Liver (tissue), 9 donors: ENCODE results near the gene CALY. TPM values are rescaled to one million over a fixed set of nuclear protein-coding genes. Genes with fewer than 3 reads are reported as not detected.

Source experiments
- DNase-seq: peaks from one replicate; pipeline ENCODE4 v3.0.0-alpha.2; 2017; ENCODE audit warnings: low spot score
- H3K27ac ChIP-seq, 2 donors: one replicate each; pipeline ENCODE4 v1.7.0; 2013; ENCODE audit warnings: inconsistent platforms in 2 of 2, low read length in 2 of 2, control low read depth in 1 of 2, low read depth in 1 of 2, mild to moderate bottlenecking in 1 of 2
- H3K27me3 ChIP-seq, 4 donors: one replicate each; pipeline versions ENCODE4 v1.6.1 to v1.7.0; 2013; ENCODE audit warnings: low read length in 3 of 4, inconsistent platforms in 1 of 4, mild to moderate bottlenecking in 1 of 4, moderate library complexity in 1 of 4; ENCODE audit not compliant: control insufficient read depth in 4 of 4, insufficient read depth in 4 of 4
- H3K36me3 ChIP-seq, 4 donors: one replicate each; pipeline versions ENCODE4 v1.6.1 to v1.7.0; 2013; ENCODE audit warnings: low read length in 3 of 4, mild to moderate bottlenecking in 3 of 4, low read depth in 1 of 4, moderate library complexity in 1 of 4; ENCODE audit not compliant: control insufficient read depth in 4 of 4, insufficient read depth in 3 of 4
- H3K4me1 ChIP-seq, 4 donors: one replicate each; pipeline versions ENCODE4 v1.6.1 to v1.7.0; 2013; ENCODE audit warnings: low read length in 3 of 4, mild to moderate bottlenecking in 3 of 4, moderate library complexity in 1 of 4; ENCODE audit not compliant: control insufficient read depth in 4 of 4, insufficient read depth in 4 of 4
- H3K4me3 ChIP-seq, 3 donors: one replicate each; pipeline versions ENCODE4 v1.6.1 to v1.7.0; 2013; ENCODE audit warnings: low read length in 3 of 3, control low read depth in 1 of 3, low read depth in 1 of 3, mild to moderate bottlenecking in 1 of 3
- H3K9ac ChIP-seq, 2 donors: one replicate each; pipeline ENCODE4 v1.7.0; 2013; ENCODE audit warnings: low read length in 2 of 2, mild to moderate bottlenecking in 2 of 2, moderate library complexity in 2 of 2, control low read depth in 1 of 2, low read depth in 1 of 2
- H3K9me3 ChIP-seq, 4 donors: one replicate each; pipeline versions ENCODE4 v1.6.1 to v1.7.0; 2013; ENCODE audit warnings: low read length in 3 of 4; ENCODE audit not compliant: control insufficient read depth in 4 of 4
- ATF3 ChIP-seq: IDR thresholded peaks from 2 replicates; pipeline ENCODE4 v1.6.1; 2016; ENCODE audit warnings: antibody characterized with exemption
- CTCF ChIP-seq: fragments of 150-350 bp; IDR thresholded peaks from 2 replicates; pipeline ENCODE4 v1.5.1; 2017; ENCODE audit warnings: improper control_type of control experiment, low read depth, low read length; ENCODE audit not compliant: missing input control
- EGR1 ChIP-seq, 2 donors: IDR thresholded peaks; 2 replicates each; pipeline ENCODE4 v1.6.1; 2016 to 2018; ENCODE audit warnings: antibody characterized with exemption in 2 of 2, low read depth in 2 of 2
- FOXA1 ChIP-seq: IDR thresholded peaks from 2 replicates; pipeline ENCODE4 v1.6.1; 2016; ENCODE audit warnings: antibody characterized with exemption
- FOXA2 ChIP-seq: IDR thresholded peaks from 2 replicates; pipeline ENCODE4 v1.6.1; 2016; ENCODE audit warnings: antibody characterized with exemption
- GABPA ChIP-seq, 2 donors: IDR thresholded peaks in 1 of 2; conservative IDR thresholded peaks in 1 of 2; 2 replicates each; pipeline ENCODE4 v1.6.1; 2016; ENCODE audit warnings: antibody characterized with exemption in 2 of 2, mild to moderate bottlenecking in 1 of 2, moderate library complexity in 1 of 2
- HNF4A ChIP-seq, 2 donors: conservative IDR thresholded peaks; 2 replicates each; pipeline ENCODE4 v1.6.1; 2016; ENCODE audit warnings: antibody characterized with exemption in 2 of 2, mild to moderate bottlenecking in 2 of 2
- HNF4G ChIP-seq: IDR thresholded peaks from 2 replicates; pipeline ENCODE4 v1.6.1; 2016; ENCODE audit warnings: antibody characterized with exemption
- JUND ChIP-seq, 2 donors: IDR thresholded peaks; 2 replicates each; pipeline ENCODE4 v1.6.1; 2016; ENCODE audit warnings: antibody characterized with exemption in 2 of 2
- MAX ChIP-seq: IDR thresholded peaks from 2 replicates; pipeline ENCODE4 v1.6.1; 2016; ENCODE audit warnings: antibody characterized with exemption
- RAD21 ChIP-seq, 2 donors: IDR thresholded peaks; 2 replicates each; pipeline ENCODE4 v1.6.1; 2016; ENCODE audit warnings: antibody characterized with exemption in 2 of 2, mild to moderate bottlenecking in 2 of 2
- REST ChIP-seq: IDR thresholded peaks from 2 replicates; pipeline ENCODE4 v1.6.1; 2016; ENCODE audit warnings: antibody characterized with exemption, mild to moderate bottlenecking
- RXRA ChIP-seq, 2 donors: IDR thresholded peaks; 2 replicates each; pipeline ENCODE4 v1.6.1; 2017 to 2018; ENCODE audit warnings: antibody characterized with exemption in 2 of 2, mild to moderate bottlenecking in 1 of 2
- SP1 ChIP-seq: IDR thresholded peaks from 2 replicates; pipeline ENCODE4 v1.6.1; 2018; ENCODE audit warnings: antibody characterized with exemption, mild to moderate bottlenecking
- TAF1 ChIP-seq: conservative IDR thresholded peaks from 2 replicates; pipeline ENCODE4 v1.6.1; 2016; ENCODE audit warnings: antibody characterized with exemption, mild to moderate bottlenecking
- YY1 ChIP-seq: IDR thresholded peaks from 2 replicates; pipeline ENCODE4 v1.6.1; 2016; ENCODE audit warnings: antibody characterized with exemption, mild to moderate bottlenecking
- ZBTB33 ChIP-seq: IDR thresholded peaks from 2 replicates; pipeline ENCODE4 v1.6.1; 2016; ENCODE audit warnings: antibody characterized with exemption
- WGBS: extraction: QIAGEN DNeasy Blood & Tissue Kit; methylation state at CpG from one replicate; pipeline ENCODE4 v1.1.7; 2013; 5-methylcytosine and 5-hydroxymethylcytosine counted together
- polyA plus RNA-seq, 2 donors: library from polyadenylated mRNA; stranded (reverse) in 1 of 2; unstranded in 1 of 2; fragments of 200-250 nt in 1 of 2; fragments of >200 nt in 1 of 2; fragmentation: Nextera tagmentation in 1 of 2; extraction: Ambion mirVana in 1 of 2; gene quantifications; one replicate each; pipeline versions ENCODE4 v1.2.1 to v1.2.3, GENCODE V29; 2013 to 2015
- total RNA-seq, 2 donors: library from RNA; depleted of rRNA; stranded (reverse); fragments of >200 nt; gene quantifications; one replicate each; pipeline ENCODE4 v1.2.3, GENCODE V29; 2014
- donor health status: healthy.
- donor health status: healthy.
- donor health status: healthy.
- donor health status: healthy.
- donor health status: healthy.

Gene CALY
- total and polyA plus RNA-seq, 4 donors, result 0.07 TPM; not detected in 3

GRCh38 chr10:133343558-133343957 lies 6.9 kb upstream of the CALY start:
- Histone ChIP-seq H3K27me3 (peaks cover 0 to 3% (median under 1%) of the 10 kb centered on the region in 4 donors), H3K27ac (no peak overlapping the region), H3K4me1 (peaks cover 0 to 21% (median 13%) of the 10 kb centered on the region in 4 donors), H3K9ac (no peak overlapping the region), H3K9me3 (no peaks in the 10 kb centered on the region), H3K36me3 (no peaks in the 10 kb centered on the region), H3K4me3 (no peak overlapping the region)
- DNase-seq, result no peak
- WGBS, result 63% methylated on average over 9 of the region's 9 CpGs
- no peak for TF ChIP-seq GABPA (IDR thresholded peaks at IDR 0.05 in 1 of 2, conservative IDR thresholded peaks at IDR 0.05 in 1 of 2)
- TF ChIP-seq RXRA (IDR thresholded peaks at IDR 0.05), result no peak
- TF ChIP-seq ATF3, result no peak
- TF ChIP-seq JUND (IDR thresholded peaks at IDR 0.05), result no peak
- TF ChIP-seq SP1, result no peak
- TF ChIP-seq HNF4A (conservative IDR thresholded peaks at IDR 0.05), result no peak

GRCh38 chr10:133342942-133343341 lies 6.2 kb upstream of the CALY start:
- Histone ChIP-seq H3K36me3 (no peaks in the 10 kb centered on the region), H3K9ac (no peak overlapping the region), H3K4me1 (peaks cover 0 to 15% (median 11%) of the 10 kb centered on the region in 4 donors), H3K4me3 (no peak overlapping the region), H3K27ac (no peak overlapping the region), H3K9me3 (no peaks in the 10 kb centered on the region), H3K27me3 (peaks cover 0 to 5% (median 2%) of the 10 kb centered on the region in 4 donors)
- TF ChIP-seq FOXA1, result no peak
- TF ChIP-seq RAD21 (IDR thresholded peaks at IDR 0.05), result no peak
- no peak for TF ChIP-seq RXRA (IDR thresholded peaks at IDR 0.05)
- no peak for TF ChIP-seq JUND (IDR thresholded peaks at IDR 0.05)
- TF ChIP-seq FOXA2, result no peak
- TF ChIP-seq ATF3, result no peak
- TF ChIP-seq MAX, result no peak
- TF ChIP-seq TAF1, result no peak
- TF ChIP-seq EGR1 (IDR thresholded peaks at IDR 0.05; ENCODE audit: low read depth in 2 of 2), result no peak
- TF ChIP-seq REST, result no peak
- TF ChIP-seq CTCF, result no peak
- no peak for TF ChIP-seq YY1
- no peak for TF ChIP-seq HNF4G
- TF ChIP-seq GABPA (IDR thresholded peaks at IDR 0.05 in 1 of 2, conservative IDR thresholded peaks at IDR 0.05 in 1 of 2), result no peak
- no peak for TF ChIP-seq ZBTB33
- TF ChIP-seq SP1, result no peak
- 74% methylated on average over 8 of the region's 8 CpGs for WGBS
- DNase-seq, result no peak
